Activated CD4-positive, alpha-beta T cell treated with anti-CD3 and anti-CD28 coated beads for 48 hours (primary cell): ENCODE results near the gene RGS12.

ENCODE experiments used
- DNase-seq: peaks from one replicate; pipeline ENCODE4 v3.0.0-alpha.2; 2020

Gene RGS12

GRCh38 chr4:3334316-3334715 lies 41.5 kb downstream of the RGS12 start:
- no peak for DNase-seq

- no peak for DNase-seq
Measured at GRCh38 chr4:3335385-3335784, 42.6 kb downstream of the RGS12 start.

DNA sequence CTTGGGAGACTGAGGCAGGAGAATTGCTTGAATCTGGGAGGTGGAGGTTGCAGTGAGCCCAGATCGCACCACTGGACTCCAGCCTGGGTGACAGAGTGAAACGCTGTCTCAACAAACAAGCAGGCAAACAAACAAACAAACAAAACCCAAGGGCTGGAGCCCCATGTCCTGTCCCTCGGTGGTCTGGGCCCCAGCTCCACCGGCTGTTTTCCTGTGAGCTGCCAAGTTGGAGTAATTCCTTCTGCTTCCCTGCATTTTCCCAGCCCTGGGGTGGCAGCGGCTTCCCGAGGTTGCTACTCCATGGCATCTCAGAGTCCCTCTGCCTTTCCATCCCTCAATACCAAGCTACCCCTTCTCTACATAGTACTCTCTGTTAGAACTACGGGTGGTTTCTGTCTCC lies 43.2 kb downstream of the RGS12 start:
- DNase-seq, result no peak

DNA sequence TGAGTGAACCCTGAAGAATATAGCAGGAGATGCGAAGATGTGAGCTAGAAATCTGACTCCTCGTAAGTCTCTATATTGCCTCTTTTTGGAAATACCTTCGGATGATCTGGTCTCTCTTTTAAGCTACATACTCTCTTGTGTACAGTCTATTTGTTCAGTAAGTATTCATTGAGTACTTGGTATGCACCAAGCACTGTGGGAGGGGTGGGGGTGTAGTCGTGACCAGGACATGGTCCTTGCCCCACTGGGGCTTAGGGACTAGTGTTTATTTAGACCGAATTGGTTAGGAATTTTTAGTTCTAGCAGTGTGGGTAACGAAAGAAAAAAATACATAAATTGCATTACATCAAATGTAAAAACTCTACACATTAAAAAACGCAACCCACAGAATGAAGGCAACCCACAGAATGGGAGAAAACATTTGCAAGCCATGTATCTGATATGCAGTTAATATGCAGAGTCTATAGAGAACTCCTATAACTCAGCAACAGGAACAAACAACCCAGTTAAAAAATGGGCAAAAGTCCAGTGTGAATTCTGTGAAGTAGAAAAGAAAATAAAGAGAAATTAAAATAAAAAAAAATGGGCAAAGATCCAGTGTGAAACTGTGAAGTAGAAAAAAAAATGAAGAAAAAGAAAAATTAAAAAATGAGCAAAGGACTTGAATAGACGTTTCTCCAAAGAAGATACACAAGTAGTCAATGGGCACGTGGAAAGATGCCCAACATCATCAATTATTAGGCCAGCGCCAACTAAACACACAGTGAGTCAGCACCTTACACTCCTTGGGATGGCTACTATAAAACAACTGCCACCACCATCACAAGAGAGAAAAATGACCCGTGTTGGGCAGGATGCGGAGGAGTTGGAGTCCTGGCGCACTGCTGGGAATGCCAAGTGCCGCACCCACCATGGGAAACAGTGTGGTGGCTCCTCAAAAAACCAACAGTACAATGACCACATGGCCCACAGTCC lies 43.8 kb downstream of the RGS12 start:
- DNase-seq, result no peak

GRCh38 chr4:3337357-3337732 lies 44.5 kb downstream of the RGS12 start:
- no peak for DNase-seq

DNA sequence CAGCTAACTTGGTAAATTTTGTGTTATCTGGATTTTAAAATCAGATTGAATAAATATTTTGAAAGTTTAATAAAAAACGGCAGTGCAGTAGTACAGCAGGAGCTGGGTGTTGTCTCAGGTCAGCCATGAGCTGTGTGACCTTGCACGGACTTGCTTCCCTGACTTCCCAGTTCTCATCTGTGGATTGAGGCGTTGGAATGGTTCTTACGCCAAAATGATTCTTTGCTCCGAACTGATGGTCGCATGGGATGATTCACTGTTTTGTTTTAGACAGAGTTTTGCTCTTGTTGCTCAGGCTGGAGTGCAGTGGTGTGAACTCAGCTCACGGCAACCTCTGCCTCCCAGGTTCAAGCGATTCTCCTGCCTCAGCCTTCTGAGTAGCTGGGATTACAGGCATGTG lies 45.0 kb downstream of the RGS12 start:
- no peak for DNase-seq

- DNase-seq, result no peak
Measured at GRCh38 chr4:3338321-3338838, 45.6 kb downstream of the RGS12 start.

GRCh38 chr4:3338976-3339531 lies 46.2 kb downstream of the RGS12 start:
- DNase-seq, result no peak

DNA sequence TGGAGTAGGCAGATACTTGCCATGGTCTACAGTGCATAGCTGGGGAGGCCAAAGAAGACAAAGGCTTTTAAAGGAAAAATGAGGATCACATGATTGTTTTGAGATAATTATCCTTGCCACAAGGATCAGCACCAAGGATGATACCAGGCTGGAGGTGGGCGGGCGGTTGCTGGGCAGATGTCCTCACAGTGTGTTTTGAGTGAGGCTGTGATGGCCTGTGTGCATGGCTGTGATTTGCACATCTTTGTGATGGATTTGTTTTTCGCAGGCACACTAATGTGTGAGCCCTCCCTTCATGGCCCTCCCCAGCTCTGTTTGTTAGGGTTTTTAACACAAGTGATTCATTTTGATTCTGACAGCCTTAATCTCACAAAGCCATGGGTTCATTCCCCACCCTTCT lies 46.8 kb downstream of the RGS12 start:
- no peak for DNase-seq

- no peak for DNase-seq
Measured at GRCh38 chr4:3340038-3340699, 47.3 kb downstream of the RGS12 start.

DNA sequence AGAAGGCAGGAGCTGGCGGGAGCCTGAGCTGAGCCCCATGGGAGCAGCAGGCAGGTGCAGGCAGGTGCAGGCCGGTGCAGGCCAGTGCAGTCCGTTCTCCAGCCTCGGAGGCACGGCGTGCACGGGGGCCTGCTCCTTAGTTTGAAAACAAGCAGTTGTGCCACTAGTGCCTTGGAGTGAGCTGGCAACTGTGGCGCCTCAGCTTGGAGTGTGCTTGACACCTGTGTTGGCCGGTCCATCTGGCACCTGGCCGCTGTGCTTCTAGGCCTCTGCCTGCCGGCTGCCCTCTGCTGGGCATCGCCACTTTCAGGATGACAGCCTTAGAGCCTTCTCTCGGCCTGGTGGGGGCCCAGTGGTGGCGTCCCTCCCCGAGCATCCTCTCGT lies 47.9 kb downstream of the RGS12 start:
- DNase-seq, result no peak

- DNase-seq, result no peak
Measured at GRCh38 chr4:3341760-3342159, 48.9 kb downstream of the RGS12 start.

DNA sequence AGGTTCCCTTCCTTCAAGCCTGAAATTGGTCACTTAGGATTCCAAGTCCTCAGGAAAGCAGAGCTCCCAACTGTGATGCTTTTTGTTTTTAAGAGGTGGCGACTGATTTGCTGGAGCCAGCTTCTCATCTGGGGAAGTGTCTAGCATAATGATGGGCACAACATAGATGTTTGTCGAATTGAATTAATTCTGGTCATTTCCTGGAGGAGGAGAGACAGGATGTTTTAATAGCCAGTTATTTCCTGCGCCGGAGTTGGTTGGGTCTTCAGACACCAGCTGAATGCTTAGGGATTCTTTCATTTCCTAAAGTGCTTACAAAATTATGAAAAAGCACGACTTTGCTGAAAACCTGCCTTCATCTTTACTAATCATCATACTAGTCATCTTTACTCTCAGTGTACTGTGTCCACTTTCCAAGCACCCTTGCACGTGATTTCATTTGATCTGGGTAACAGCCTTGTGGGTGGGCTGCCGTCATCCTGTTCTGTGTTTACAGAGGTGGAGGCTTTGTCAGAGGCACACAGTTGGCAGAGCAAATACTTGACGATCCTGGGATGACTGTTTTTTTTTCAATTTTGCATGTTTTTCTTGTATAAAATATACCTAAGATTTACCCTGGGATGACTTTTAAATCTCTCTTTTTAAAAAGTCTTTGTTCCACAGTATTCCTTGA lies 49.5 kb downstream of the RGS12 start:
- peak; percentile 33 for DNase-seq
